IPS-15b (cell line): ENCODE data around the gene PHKG2.

Source experiments
- H3K27me3 ChIP-seq: one replicate; pipeline ENCODE4 v1.6.1; 2013; ENCODE audit warnings: low read length; ENCODE audit not compliant: control insufficient read depth, insufficient read depth
- H3K36me3 ChIP-seq: one replicate; pipeline ENCODE4 v1.6.1; 2013; ENCODE audit warnings: low read length; ENCODE audit not compliant: control insufficient read depth, insufficient read depth
- H3K4me1 ChIP-seq: one replicate; pipeline ENCODE4 v1.6.1; 2013; ENCODE audit warnings: mild to moderate bottlenecking, low read length; ENCODE audit not compliant: control insufficient read depth, insufficient read depth
- H3K4me3 ChIP-seq: one replicate; pipeline ENCODE4 v1.5.1; 2013; ENCODE audit warnings: low read depth, low read length
- H3K9ac ChIP-seq: one replicate; pipeline ENCODE4 v1.6.1; 2013; ENCODE audit warnings: low read depth, mild to moderate bottlenecking, low read length
- H3K9me3 ChIP-seq: one replicate; pipeline ENCODE4 v1.6.1; 2013; ENCODE audit warnings: mild to moderate bottlenecking, low read length; ENCODE audit not compliant: control insufficient read depth, insufficient read depth

Gene PHKG2

GRCh38 chr16:30736995-30737793, 11.0 kb upstream of the PHKG2 start:
- H3K4me1 ChIP-seq: no peaks in the 10 kb centered on the region

DNA sequence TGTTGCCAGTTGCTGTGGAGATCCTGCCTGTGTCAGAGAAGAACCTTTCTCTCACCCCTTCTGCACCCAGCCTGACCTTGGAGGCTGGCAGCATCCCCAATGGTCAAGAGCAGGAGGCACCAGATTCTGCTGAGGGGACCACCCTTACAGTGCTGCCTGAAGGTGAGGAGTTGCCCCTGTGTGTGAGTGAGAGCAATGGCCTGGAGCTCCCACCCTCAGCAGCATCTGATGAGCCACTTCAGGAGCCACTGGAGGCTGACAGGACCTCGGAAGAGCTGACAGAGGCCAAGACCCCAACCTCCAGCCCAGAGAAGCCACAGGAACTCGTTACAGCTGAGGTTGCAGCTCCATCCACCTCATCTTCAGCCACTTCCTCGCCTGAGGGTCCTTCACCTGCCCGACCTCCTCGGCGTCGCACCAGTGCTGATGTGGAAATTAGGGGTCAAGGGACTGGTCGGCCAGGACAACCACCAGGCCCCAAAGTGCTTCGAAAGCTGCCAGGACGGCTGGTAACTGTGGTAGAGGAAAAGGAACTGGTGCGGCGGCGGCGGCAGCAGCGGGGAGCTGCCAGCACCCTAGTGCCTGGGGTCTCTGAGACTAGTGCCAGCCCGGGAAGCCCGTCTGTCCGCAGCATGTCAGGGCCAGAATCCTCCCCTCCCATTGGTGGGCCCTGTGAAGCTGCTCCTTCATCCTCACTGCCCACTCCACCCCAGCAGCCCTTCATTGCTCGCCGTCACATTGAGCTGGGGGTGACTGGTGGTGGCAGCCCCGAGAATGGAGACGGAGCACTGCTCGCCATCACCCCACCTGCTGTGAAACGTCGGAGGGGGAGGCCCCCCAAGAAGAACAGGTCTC, 10.2 kb upstream of the PHKG2 start:
- Histone ChIP-seq H3K36me3 (peaks cover 56% of the 10 kb centered on the region), H3K27me3 (no peaks in the 10 kb centered on the region)

More at GRCh38 chr16:30736995-30737793, 11.0 kb upstream of the PHKG2 start:
- no peaks in the 10 kb centered on the region for H3K27me3 ChIP-seq
- H3K4me3 ChIP-seq: no peak overlapping the region
- H3K9ac ChIP-seq: no peak overlapping the region
- H3K9me3 ChIP-seq: no peaks in the 10 kb centered on the region
- H3K36me3 ChIP-seq: peaks cover 53% of the 10 kb centered on the region

GRCh38 chr16:30738984-30739951, 9.0 kb upstream of the PHKG2 start:
- H3K27me3 ChIP-seq: no peaks in the 10 kb centered on the region
- H3K36me3 ChIP-seq: peaks cover 52% of the 10 kb centered on the region
- H3K4me3 ChIP-seq: no peak overlapping the region
- no peaks in the 10 kb centered on the region for H3K4me1 ChIP-seq
- no peaks in the 10 kb centered on the region for H3K9me3 ChIP-seq
- no peak overlapping the region for H3K9ac ChIP-seq

More for the DNA sequence above, 10.2 kb upstream of the PHKG2 start:
- H3K9me3 ChIP-seq: no peaks in the 10 kb centered on the region
- no peak overlapping the region for H3K4me3 ChIP-seq
- no peaks in the 10 kb centered on the region for H3K4me1 ChIP-seq
- H3K9ac ChIP-seq: no peak overlapping the region

DNA sequence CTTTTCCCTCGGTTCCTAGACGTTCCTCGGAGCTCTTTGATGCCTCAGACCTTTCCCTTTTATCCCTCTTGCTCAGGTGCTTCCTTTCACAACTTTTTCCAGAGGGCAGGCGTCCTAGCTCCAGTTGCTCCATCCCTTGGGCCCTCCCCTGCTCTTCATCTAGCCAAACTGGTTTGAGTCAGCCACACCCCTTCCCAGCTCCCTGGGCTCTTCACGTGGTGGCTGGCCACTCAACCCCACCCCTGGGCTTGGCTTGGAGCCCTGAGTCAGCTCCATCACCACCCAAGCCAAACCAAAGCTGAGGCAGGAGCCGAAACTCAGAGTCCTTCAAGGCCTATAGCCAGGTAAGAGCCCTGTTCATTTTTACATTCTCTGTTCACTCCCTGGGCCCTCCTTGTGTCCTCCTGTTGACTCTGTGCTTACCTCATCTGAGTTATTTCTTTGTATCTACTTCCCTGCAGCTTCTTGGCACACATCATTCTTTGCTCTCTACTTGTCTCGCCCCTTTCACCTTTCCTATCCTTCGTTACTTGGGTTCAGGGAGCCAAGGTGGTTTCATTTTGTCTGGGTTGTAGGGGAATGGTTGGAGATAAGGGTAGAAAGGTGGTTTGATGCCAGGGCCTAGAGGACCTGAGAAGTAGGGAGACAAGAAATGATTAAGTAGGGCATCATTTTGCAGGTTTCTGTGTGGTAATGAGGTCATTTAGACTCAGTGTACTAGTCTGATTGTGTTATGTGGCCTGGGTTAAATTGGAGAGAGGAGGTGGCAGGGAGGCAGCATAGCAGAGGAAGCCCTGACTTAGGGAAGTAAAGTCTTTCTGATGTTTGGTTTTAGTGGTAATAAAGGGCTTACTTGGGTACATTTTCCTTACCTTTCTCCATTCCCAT, 7.6 kb upstream of the PHKG2 start:
- H3K36me3 ChIP-seq: peaks cover 47% of the 10 kb centered on the region
- H3K4me3 ChIP-seq: no peak overlapping the region
- H3K9ac ChIP-seq: no peak overlapping the region
- H3K4me1 ChIP-seq: no peaks in the 10 kb centered on the region
- no peaks in the 10 kb centered on the region for H3K9me3 ChIP-seq
- H3K27me3 ChIP-seq: no peaks in the 10 kb centered on the region

- Histone ChIP-seq H3K9me3 (no peaks in the 10 kb centered on the region), H3K36me3 (peaks cover 40% of the 10 kb centered on the region), H3K27me3 (no peaks in the 10 kb centered on the region), H3K9ac (no peak overlapping the region), H3K4me1 (no peaks in the 10 kb centered on the region), H3K4me3 (no peak overlapping the region)
Observed at GRCh38 chr16:30741461-30741914, 6.7 kb upstream of the PHKG2 start.

DNA sequence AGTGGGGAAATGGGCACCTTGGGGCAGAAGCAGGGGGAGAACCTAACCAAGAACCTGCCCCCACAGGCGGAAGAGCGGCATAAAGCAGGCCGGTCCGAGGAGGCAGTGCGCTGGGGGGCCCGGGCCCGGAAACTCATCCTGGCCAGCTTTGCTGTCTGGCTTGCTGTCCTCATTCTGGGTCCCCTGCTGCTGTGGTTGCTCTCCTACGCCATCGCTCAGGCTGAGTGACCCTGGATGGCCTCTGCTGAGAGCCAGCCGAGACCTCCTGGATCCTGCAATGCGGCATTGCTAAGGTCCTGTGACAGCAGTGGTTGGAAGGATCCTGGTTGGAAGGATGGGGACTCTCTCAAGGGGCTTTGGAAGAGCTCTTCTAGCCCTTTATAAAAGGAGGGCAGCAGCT, 4.5 kb upstream of the PHKG2 start:
- Histone ChIP-seq H3K9me3 (no peaks in the 10 kb centered on the region), H3K4me3 (no peak overlapping the region), H3K4me1 (no peaks in the 10 kb centered on the region), H3K9ac (no peak overlapping the region), H3K36me3 (peaks cover 17% of the 10 kb centered on the region), H3K27me3 (no peaks in the 10 kb centered on the region)

DNA sequence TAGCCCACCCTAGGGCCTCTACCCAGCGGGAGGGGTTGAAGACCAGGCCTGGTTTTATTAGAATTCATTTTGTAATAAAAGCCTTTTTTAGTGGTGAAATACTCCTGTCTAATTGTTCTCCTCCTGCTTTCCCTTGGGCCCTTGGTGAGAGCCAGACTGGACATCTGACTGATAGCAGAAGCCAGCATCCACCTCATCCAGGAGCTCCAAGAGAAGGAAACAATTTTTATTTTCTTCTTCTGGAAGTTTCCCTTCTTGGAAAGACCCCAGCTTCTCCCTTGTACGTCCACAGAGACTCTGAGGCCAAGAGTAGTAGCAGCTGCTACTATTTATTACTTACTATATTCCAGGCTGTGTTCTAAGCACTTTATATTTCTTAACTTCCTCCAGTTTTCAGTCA, 4.0 kb upstream of the PHKG2 start:
- Histone ChIP-seq H3K36me3 (peaks cover 13% of the 10 kb centered on the region), H3K4me1 (no peaks in the 10 kb centered on the region), H3K9ac (no peak overlapping the region)

GRCh38 chr16:30745082-30745481, 3.1 kb upstream of the PHKG2 start:
- Histone ChIP-seq H3K4me3 (no peak overlapping the region), H3K36me3 (peaks cover 8% of the 10 kb centered on the region), H3K4me1 (peaks cover 3% of the 10 kb centered on the region), H3K9ac (no peak overlapping the region), H3K27me3 (no peaks in the 10 kb centered on the region), H3K9me3 (no peaks in the 10 kb centered on the region)

More for the DNA sequence above, 4.0 kb upstream of the PHKG2 start:
- Histone ChIP-seq H3K4me3 (no peak overlapping the region), H3K9me3 (no peaks in the 10 kb centered on the region), H3K27me3 (no peaks in the 10 kb centered on the region)

DNA sequence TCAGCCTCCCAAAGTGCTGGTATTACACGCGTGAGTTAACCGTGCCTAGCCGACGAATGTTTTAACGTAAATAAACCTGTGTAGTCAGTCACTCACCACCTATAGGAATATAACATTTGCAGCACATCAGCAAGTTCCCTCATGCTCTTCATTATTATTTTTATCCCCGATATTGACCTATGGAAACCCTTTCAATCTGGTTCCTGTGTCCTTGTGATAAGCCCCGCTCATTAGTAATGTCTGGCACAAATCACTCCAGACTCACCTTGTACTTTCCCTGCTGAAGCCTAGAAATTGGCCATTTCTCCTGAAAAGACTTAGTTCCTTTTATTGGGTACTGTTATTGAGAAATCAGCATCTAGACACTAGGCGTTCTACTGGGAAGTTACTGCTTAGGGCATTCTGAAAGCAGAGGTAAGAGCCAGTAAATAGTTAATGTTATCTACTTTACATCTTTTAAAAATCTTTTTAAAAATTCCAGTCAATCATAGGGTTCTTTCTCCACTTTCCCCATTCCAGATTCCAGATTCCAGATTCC, 1.5 kb upstream of the PHKG2 start:
- Histone ChIP-seq H3K36me3 (peaks cover 15% of the 10 kb centered on the region), H3K4me3 (no peak overlapping the region), H3K9me3 (no peaks in the 10 kb centered on the region), H3K27me3 (no peaks in the 10 kb centered on the region), H3K4me1 (peaks cover 3% of the 10 kb centered on the region), H3K9ac (no peak overlapping the region)

DNA sequence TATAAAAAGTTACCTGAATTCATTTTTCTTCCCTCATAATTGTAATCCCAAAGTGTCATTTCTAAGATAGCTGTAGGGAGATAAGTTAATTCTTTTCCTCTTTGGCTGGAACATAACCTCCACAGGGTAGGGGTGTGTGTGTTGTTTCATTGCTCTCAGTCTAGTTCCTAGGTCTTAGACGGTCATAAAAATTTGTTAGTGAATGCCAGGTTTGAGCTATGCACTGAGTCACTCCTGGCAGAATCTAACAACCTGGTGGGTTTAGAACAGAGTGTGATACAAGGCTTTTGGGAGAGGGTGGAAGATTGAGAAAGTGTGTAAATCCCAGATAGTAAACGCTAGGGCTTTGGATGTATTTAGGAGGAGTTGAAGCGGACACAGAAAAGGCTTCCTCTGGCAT, 894 bp upstream of the PHKG2 start:
- Histone ChIP-seq H3K9ac (peak overlapping the region; percentile 61), H3K4me1 (peaks cover 3% of the 10 kb centered on the region), H3K36me3 (peaks cover 13% of the 10 kb centered on the region), H3K4me3 (peak overlapping the region; percentile 58), H3K27me3 (no peaks in the 10 kb centered on the region), H3K9me3 (no peaks in the 10 kb centered on the region)
